ENCODE measurements around the gene RARG. TPM values are rescaled to one million over a fixed set of nuclear protein-coding genes. Genes with fewer than 3 reads are reported as not detected.

Gene RARG
- total RNA-seq, 1 experiment from 2014 or later = 77.2 TPM

DNA sequence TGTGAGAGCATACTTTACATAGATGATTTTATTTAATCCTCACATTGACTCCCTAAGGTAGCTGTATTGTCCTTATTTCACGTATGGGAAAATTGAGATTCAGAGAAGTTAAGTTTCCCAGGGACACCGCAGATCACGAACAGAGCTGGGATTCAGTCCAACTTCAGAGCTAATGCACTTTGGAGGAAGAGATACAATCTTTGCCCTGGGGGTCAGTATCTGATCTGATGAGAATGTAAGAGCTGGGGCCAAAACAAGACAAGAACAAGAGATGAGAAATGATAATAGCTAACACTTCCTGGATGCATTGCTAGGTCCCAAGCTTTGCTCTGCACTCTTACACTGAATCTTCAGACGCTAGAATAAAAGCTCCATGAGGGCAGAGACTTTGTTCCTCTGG lies 45.3 kb downstream of the RARG start:
- Mint-ChIP-seq H3K27ac (no peak overlapping the region), H3K27me3 (ENCODE audit: low read depth) (0 out of 2 replicates have a peak, but pooled peaks cover 3% of the 10 kb centered on the region), H3K4me1 (peaks cover 19% of the 10 kb centered on the region), H3K9me3 (no peaks in the 10 kb centered on the region), H3K36me3 (peaks cover 55% of the 10 kb centered on the region), H3K4me3 (no peak overlapping the region)
- DNase-seq (ENCODE audit: low spot score) (no peak), ATAC-seq (no peak)
- TF ChIP-seq NFYB (CRISPR knock-in tag; conservative IDR thresholded peaks at IDR 0.05; ENCODE audit: low read depth) (no peak), IRF2 (CRISPR knock-in tag; IDR thresholded peaks at IDR 0.05; ENCODE audit: borderline replicate concordance, low read depth) (no peak), E2F4 (CRISPR knock-in tag; IDR thresholded peaks at IDR 0.05; ENCODE audit: borderline replicate concordance, low read depth) (no peak), USF2 (CRISPR knock-in tag; IDR thresholded peaks at IDR 0.05) (no peak), NFATC4 (CRISPR knock-in tag; IDR thresholded peaks at IDR 0.05) (no peak), ZNF121 (CRISPR knock-in tag; IDR thresholded peaks at IDR 0.05) (no peak), STAT6 (CRISPR knock-in tag; conservative IDR thresholded peaks at IDR 0.05; ENCODE audit: low read depth) (no peak), SOX15 (CRISPR knock-in tag; IDR thresholded peaks at IDR 0.05) (no peak), ZNF396 (CRISPR knock-in tag; IDR thresholded peaks at IDR 0.05; ENCODE audit: borderline replicate concordance) (no peak), FOXP1 (CRISPR knock-in tag; IDR thresholded peaks at IDR 0.05; ENCODE audit: borderline replicate concordance) (no peak), ZSCAN18 (CRISPR knock-in tag; IDR thresholded peaks at IDR 0.05) (no peak), HMGXB4 (CRISPR knock-in tag; IDR thresholded peaks at IDR 0.05) (no peak), TEAD1 (CRISPR knock-in tag; IDR thresholded peaks at IDR 0.05) (no peak), MAX (CRISPR knock-in tag; IDR thresholded peaks at IDR 0.05) (no peak)
- TF ChIP-seq, protein P1, sequence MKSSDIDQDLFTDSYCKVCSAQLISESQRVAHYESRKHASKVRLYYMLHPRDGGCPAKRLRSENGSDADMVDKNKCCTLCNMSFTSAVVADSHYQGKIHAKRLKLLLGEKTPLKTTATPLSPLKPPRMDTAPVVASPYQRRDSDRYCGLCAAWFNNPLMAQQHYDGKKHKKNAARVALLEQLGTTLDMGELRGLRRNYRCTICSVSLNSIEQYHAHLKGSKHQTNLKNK (CRISPR knock-in tag; IDR thresholded peaks at IDR 0.05) = no peak
- TF ChIP-seq, protein P2, sequence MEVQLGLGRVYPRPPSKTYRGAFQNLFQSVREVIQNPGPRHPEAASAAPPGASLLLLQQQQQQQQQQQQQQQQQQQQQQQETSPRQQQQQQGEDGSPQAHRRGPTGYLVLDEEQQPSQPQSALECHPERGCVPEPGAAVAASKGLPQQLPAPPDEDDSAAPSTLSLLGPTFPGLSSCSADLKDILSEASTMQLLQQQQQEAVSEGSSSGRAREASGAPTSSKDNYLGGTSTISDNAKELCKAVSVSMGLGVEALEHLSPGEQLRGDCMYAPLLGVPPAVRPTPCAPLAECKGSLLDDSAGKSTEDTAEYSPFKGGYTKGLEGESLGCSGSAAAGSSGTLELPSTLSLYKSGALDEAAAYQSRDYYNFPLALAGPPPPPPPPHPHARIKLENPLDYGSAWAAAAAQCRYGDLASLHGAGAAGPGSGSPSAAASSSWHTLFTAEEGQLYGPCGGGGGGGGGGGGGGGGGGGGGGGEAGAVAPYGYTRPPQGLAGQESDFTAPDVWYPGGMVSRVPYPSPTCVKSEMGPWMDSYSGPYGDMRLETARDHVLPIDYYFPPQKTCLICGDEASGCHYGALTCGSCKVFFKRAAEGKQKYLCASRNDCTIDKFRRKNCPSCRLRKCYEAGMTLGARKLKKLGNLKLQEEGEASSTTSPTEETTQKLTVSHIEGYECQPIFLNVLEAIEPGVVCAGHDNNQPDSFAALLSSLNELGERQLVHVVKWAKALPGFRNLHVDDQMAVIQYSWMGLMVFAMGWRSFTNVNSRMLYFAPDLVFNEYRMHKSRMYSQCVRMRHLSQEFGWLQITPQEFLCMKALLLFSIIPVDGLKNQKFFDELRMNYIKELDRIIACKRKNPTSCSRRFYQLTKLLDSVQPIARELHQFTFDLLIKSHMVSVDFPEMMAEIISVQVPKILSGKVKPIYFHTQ (CRISPR knock-in tag; IDR thresholded peaks at IDR 0.05) = no peak
- ChIA-PET CTCF (interaction anchor here (0.5 to 5.4 kb wide), 10 partner anchors 9 to 246 kb away, joined by 3 to 41 read pairs (median 4); no protein-coding TSS in a partner anchor), POLR2A (no interaction called here)
